GM19395 (cell line): ENCODE results near the gene CPED1.
"Not testable (repeated sequence)": the region's sequence is repeated elsewhere in the genome, so short reads cannot be mapped to it uniquely, and the experiment has no call there.

Experiments used
- ATAC-seq: cut with Tn5 transposase; IDR thresholded peaks from one replicate; pipeline ENCODE4 v1.9.1; 2021; ENCODE audit warnings: mild to moderate bottlenecking, moderate library complexity; ENCODE audit not compliant: unreplicated experiment

The CPED1 gene

GRCh38 chr7:121273467-121274167 lies 285.1 kb downstream of the CPED1 start:
- ATAC-seq = peak; percentile 43

- no peak for ATAC-seq
Measured at GRCh38 chr7:121274467-121274866, 286.0 kb downstream of the CPED1 start.

DNA sequence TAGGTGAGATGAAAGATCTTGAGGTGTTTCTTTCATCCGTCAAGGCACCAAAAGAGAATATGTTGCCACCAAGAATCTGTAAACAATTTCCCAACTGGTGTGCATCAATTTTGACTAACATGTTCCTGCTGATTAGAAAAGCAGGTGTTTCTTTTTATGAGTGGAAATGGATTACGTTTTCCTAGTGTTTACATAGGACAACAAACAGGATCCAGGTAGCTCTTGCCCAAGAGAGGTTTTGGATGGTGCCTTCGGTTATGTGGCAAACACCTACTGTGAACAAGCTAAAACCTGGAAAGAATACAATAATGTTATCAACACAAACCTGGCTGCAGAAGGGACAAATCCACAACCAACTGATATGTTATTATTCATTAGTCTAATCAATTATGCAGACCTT lies 286.7 kb downstream of the CPED1 start:
- no peak for ATAC-seq

DNA sequence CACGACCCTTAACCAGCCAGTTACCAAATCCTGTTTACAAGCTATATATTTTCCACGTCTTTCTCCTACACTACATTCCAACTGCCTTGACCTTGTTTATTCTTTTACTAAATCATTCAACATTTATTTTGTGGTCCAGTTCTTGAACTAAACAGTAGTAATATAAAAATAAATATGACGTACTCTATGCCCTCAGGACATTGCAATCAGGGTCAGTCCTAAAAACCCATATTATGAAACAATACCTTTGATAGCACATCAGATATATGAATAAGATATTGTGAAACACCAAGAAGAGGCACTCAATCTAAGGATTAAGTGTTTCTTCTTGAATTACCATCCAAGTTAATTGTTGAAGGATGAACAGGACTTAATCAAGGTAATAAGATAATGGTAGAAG lies 287.8 kb downstream of the CPED1 start:
- no peak for ATAC-seq

- ATAC-seq = peak; percentile 99
Measured at GRCh38 chr7:121278120-121279021, 289.9 kb downstream of the CPED1 start.

- peak; percentile 27 for ATAC-seq
Measured at GRCh38 chr7:121279060-121279620, 290.6 kb downstream of the CPED1 start.

DNA sequence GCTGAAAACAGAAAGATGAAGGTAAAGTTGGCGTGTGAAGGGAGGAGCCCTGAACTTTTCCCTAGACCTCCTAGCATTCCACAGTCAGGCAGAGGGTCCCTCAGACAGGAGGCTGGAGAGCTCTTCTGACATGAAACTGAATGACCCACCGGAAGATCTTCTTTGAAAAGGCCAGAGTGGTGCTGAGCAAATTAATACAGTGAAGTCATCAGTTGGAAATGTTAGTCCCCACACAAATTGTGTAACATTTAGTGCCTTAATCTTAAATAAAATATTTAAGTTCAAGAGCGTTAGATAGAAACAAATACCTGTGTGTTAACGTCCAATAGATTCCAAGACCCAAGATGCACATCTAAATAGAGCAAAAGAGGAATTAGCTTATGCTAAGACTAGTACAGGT lies 291.3 kb downstream of the CPED1 start:
- ATAC-seq = no peak

GRCh38 chr7:121280656-121281055 lies 292.1 kb downstream of the CPED1 start:
- ATAC-seq = no peak

DNA sequence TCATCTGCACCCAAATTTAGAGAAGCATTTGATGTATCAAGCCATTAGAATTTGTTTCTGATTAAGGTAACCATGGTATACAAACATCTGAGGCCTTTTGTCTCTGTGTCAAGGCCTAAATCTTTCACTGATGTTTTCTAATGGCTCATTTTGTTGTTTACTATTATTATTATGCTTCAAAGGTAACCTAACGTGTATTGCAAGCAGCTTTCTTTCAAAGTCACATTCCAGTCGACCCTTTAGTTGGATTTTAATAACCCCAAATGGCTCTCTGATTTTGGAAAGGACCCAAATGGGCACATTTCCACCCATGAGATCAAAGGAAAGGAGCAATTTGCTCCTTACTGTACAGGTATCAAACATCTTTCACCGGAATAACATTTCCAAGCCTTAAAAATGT lies 293.6 kb downstream of the CPED1 start:
- no peak for ATAC-seq

DNA sequence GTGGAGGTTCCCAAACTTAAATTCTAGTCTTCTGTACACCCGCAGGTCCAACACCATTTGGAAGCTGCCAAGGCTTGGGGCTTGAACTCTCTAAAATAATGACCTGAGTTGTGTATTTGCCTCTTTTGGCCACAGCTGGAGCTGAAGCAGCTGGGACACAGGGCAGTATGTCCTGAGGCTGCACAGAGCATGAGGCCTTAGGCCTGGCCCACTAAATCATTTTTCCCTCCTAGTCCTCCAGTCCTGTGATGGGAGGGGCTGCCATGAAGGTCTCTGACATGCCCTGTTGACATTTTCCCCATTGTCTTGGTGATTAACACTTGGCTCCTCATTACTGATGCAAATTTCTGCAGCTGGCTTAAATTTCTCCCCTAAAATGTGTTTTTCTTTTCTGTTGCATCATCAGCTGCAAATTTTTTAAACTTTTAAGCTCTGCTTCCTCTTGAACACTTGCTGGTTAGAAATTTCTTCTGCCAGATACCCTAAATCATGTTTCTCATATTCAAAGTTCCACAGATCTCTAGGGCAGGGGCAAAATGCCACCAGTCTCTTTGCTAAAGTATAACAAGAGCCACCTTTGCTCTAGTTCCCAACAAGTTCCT lies 296.7 kb downstream of the CPED1 start:
- ATAC-seq = no peak

DNA sequence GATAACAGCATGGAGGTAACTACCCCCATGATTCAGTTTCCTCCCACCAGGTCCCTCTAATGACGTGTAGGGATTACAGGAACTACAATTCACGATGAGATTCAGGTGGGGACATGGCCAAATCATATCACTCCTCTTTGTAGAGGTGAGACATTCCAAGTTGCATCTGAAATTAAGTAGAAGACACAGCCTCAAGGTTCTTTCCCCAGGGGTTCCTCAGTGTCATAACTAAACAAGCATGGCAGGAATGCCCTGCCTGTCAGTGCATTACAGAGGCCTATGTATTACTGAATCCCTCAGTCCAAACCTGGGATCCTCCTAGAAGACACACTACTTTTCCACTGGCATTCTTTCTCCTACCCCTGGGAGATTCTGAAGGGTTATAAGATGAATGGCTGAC lies 297.7 kb downstream of the CPED1 start:
- ATAC-seq = no peak

- ATAC-seq = no peak
Measured at GRCh38 chr7:121286742-121287734, 298.5 kb downstream of the CPED1 start.

GRCh38 chr7:121288894-121289293 lies 300.4 kb downstream of the CPED1 start:
- no peak for ATAC-seq

DNA sequence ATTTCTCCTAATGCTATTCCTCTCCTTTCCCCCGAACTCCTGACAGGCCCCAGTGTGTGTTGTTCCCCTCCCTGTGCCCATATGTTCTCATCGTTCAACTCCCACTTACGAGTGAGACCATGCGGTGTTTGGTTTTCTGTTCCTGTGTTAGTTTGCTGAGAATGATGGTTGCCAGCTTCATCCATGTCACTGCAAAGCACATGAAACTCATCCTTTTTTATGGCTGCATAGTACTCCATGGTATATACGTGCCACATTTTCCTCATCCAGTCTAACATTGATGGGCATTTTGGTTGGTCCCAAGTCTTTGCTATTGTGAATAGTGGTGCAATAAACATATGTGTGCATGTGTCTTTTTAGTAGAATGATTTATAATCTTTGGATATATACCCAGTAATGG lies 301.4 kb downstream of the CPED1 start:
- not testable (repeated sequence) for ATAC-seq

DNA sequence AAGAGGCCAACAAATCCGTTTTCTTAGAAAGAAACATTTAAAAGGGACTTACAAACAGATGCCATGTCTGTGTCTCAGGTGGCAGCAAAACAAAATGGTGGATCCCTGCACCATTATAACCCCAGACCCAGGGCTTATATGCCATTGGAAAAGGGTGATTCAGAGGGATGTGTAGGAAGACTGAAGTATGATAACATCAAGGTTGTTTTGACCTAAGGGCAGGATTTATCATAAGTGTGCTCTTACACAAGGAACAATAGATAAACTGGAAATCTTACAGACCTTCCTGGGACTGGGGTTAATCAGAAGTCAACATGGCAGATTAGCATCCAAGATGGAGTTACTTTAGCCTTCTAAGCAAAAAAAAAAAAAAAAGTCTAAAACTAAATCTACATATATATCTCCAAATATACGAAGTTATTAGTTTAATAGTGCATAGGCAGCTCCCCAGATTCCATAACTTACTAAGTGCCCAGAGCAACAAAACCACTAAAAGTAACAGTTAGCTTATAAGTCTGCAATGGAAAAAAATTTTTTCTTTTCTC lies 306.0 kb downstream of the CPED1 start:
- ATAC-seq = no peak

- no peak for ATAC-seq
Measured at GRCh38 chr7:121297843-121298242, 309.3 kb downstream of the CPED1 start.

- ATAC-seq = no peak
Measured at GRCh38 chr7:121298831-121299239, 310.3 kb downstream of the CPED1 start.

DNA sequence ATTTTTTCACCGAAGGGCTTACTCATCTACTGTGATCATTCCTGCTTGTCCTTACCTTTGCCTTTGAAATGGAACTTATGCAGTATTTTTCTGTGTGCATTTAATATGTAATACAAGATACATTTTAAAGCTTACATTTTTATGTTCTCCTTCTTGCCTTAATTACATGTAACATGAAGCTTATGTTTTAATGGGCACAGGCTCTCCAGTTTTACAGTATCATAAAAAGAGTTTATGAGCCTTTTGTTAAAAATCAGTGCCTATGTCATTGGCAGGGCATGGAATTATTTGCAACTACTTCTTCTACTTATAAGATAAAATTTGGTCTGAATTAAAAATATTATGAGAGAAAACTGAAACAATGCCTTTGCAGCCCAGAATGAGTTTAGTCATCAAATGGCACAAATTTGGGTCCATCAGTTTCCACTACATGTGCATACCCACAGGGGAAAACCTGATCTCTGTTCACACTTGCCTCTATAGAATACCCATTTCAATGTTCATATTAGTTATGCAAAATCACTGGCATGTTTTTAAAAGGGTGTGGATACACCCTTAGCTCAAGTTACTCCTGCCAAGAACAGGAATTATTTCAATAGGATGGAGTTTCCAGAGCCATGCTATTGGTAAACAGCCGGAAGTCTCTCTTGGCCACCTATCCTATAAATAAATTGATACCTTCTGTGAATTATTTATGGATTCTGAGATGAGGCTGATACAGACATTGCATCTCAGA lies 312.3 kb downstream of the CPED1 start:
- ATAC-seq = no peak
